Measurements from ENCODE around the gene ENHO. TPM values are rescaled to one million over a fixed set of nuclear protein-coding genes. Genes with fewer than 3 reads are reported as not detected.

The ENHO gene
- polyA plus RNA-seq, 3 donors = 2.3 to 3.2 (median 2.7) TPM

DNA sequence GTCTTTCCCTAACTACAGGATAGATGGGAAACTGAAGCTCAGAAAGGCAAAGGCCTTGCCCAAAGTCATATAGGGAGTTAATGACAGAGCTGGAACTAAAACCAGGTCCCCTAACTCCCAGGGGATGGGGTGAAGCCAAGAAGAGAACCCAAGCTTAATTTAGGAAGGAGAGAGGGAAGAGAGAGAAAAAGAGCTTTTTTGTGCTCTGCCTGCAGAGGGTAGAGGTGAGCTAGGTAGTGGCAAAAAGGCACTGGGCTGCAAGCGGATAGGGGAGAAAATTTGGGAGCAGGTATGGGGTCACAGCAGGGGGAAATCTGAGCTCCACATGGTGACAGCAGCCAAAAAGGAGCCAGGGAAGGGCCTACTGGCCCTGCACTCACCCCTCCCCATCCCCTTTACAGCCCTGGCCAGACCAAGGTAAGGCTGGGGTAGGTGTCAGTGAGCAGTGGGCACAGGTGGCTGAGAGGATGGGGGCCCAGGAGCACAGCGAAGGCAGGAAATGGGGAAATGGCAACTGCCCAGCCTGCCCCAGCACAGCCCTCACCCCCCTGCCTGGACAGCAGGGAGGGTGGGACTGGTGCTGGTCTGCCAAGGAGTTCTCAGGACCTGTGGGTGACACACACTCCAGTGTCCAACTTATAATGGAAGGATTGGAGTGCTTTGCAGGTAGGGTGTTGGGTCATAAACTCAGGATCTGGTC, 3.3 kb downstream of the ENHO start:
- no CpG with 5 or more reads among the region's 2 CpGs for WGBS (ENCODE audit: insufficient coverage)
- Mint-ChIP-seq H3K4me1 (peaks cover 39% of the 10 kb centered on the region), H3K27me3 (ENCODE audit: low read depth in 3 of 3) (peaks cover 15 to 28% (median 16%) of the 10 kb centered on the region in 3 donors), H3K36me3 (peaks cover 0 to 2% of the 10 kb centered on the region in 2 donors), H3K27ac (peak overlapping the region in 1 of 7 donors; percentile 52), H3K9me3 (peaks cover 0 to 2% (median 0%) of the 10 kb centered on the region in 7 donors), H3K4me3 (no peak overlapping the region)
- no peaks in the 10 kb centered on the region for H3K79me2 ChIP-seq (ENCODE audit: insufficient read depth, low read length)
- H3K4me3 ChIP-seq (replicated peaks in 1 of 3; ENCODE audit: low read depth in 2 of 3, low read length in 3 of 3) = no peak overlapping the region
- H4K20me1 ChIP-seq (ENCODE audit: insufficient read depth, low read length) = no peaks in the 10 kb centered on the region
- intact Hi-C loops (cut with micrococcal nuclease) = loop anchor here (5.0 kb wide), 2 partner anchors 62 to 142 kb away; partner anchors contain the start of genes DNAI1 (in 1 of the 2), FAM219A (in 1 of the 2) and MYORG (in 1 of the 2)
- no peak overlapping the region for H3K27ac ChIP-seq (ENCODE audit: low read depth in 1 of 2, low read length in 2 of 2)
- H3K27me3 ChIP-seq (ENCODE audit: control insufficient read depth in 2 of 2, insufficient read depth in 2 of 2, low read length in 2 of 2) = peaks cover 1 to 22% of the 10 kb centered on the region in 2 donors
- TF ChIP-seq, protein P1, sequence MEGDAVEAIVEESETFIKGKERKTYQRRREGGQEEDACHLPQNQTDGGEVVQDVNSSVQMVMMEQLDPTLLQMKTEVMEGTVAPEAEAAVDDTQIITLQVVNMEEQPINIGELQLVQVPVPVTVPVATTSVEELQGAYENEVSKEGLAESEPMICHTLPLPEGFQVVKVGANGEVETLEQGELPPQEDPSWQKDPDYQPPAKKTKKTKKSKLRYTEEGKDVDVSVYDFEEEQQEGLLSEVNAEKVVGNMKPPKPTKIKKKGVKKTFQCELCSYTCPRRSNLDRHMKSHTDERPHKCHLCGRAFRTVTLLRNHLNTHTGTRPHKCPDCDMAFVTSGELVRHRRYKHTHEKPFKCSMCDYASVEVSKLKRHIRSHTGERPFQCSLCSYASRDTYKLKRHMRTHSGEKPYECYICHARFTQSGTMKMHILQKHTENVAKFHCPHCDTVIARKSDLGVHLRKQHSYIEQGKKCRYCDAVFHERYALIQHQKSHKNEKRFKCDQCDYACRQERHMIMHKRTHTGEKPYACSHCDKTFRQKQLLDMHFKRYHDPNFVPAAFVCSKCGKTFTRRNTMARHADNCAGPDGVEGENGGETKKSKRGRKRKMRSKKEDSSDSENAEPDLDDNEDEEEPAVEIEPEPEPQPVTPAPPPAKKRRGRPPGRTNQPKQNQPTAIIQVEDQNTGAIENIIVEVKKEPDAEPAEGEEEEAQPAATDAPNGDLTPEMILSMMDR (IDR thresholded peaks at IDR 0.05) = no peak
- no peak for DNase-seq
- no peak overlapping the region for H3K4me2 ChIP-seq (replicated peaks; ENCODE audit: extremely low read depth, low read length, poor library complexity, severe bottlenecking)
- peaks cover 45 to 53% of the 10 kb centered on the region in 2 donors for H3K4me1 ChIP-seq (ENCODE audit: control insufficient read depth in 1 of 2, insufficient read depth in 2 of 2, low read length in 2 of 2)
- H2AFZ ChIP-seq (ENCODE audit: insufficient read depth, low read depth, low read length, poor library complexity, severe bottlenecking) = no peak overlapping the region
- H3K9ac ChIP-seq (ENCODE audit: insufficient read depth, low read length, poor library complexity, severe bottlenecking) = no peak overlapping the region
- no peaks in the 10 kb centered on the region for H3K36me3 ChIP-seq (replicated peaks in 1 of 2; ENCODE audit: control insufficient read depth in 1 of 2, insufficient read depth in 2 of 2, low read length in 2 of 2)
- no peaks in the 10 kb centered on the region for H3K9me3 ChIP-seq (replicated peaks in 1 of 2; ENCODE audit: control insufficient read depth in 1 of 2, insufficient read depth in 1 of 2, low read length in 2 of 2)

GRCh38 chr9:34518896-34519295, 3.9 kb downstream of the ENHO start:
- Mint-ChIP-seq H3K4me3 (no peak overlapping the region), H3K27ac (peak overlapping the region in 1 of 7 donors; percentile 52), H3K4me1 (peaks cover 39% of the 10 kb centered on the region), H3K27me3 (ENCODE audit: low read depth in 3 of 3) (peaks cover 10 to 24% (median 16%) of the 10 kb centered on the region in 3 donors), H3K36me3 (peaks cover 0 to 2% of the 10 kb centered on the region in 2 donors), H3K9me3 (peaks cover 0 to 2% (median 0%) of the 10 kb centered on the region in 7 donors)
- H3K4me1 ChIP-seq (ENCODE audit: control insufficient read depth in 1 of 2, insufficient read depth in 2 of 2, low read length in 2 of 2) = peaks cover 45 to 53% of the 10 kb centered on the region in 2 donors
- H3K36me3 ChIP-seq (replicated peaks in 1 of 2; ENCODE audit: control insufficient read depth in 1 of 2, insufficient read depth in 2 of 2, low read length in 2 of 2) = no peaks in the 10 kb centered on the region
- WGBS (ENCODE audit: insufficient coverage) = no CpG with 5 or more reads among the region's 2 CpGs
- H3K27me3 ChIP-seq (ENCODE audit: control insufficient read depth in 2 of 2, insufficient read depth in 2 of 2, low read length in 2 of 2) = peaks cover 0 to 16% of the 10 kb centered on the region in 2 donors
- no peak overlapping the region for H2AFZ ChIP-seq (ENCODE audit: insufficient read depth, low read depth, low read length, poor library complexity, severe bottlenecking)
- H3K27ac ChIP-seq (ENCODE audit: low read depth in 1 of 2, low read length in 2 of 2) = no peak overlapping the region
- TF ChIP-seq, protein P1 (IDR thresholded peaks at IDR 0.05) = no peak
- H3K79me2 ChIP-seq (ENCODE audit: insufficient read depth, low read length) = no peaks in the 10 kb centered on the region
- DNase-seq = no peak
- intact Hi-C loops (cut with micrococcal nuclease) = no loop called here
- no peak overlapping the region for H3K4me3 ChIP-seq (replicated peaks in 1 of 3; ENCODE audit: low read depth in 2 of 3, low read length in 3 of 3)
- H3K4me2 ChIP-seq (replicated peaks; ENCODE audit: extremely low read depth, low read length, poor library complexity, severe bottlenecking) = no peak overlapping the region
- H4K20me1 ChIP-seq (ENCODE audit: insufficient read depth, low read length) = no peaks in the 10 kb centered on the region
- no peak overlapping the region for H3K9ac ChIP-seq (ENCODE audit: insufficient read depth, low read length, poor library complexity, severe bottlenecking)
- H3K9me3 ChIP-seq (replicated peaks in 1 of 2; ENCODE audit: control insufficient read depth in 1 of 2, insufficient read depth in 1 of 2, low read length in 2 of 2) = no peaks in the 10 kb centered on the region

Data from CD14-positive monocyte (primary cell).